HG03280 (cell line): ENCODE results near the gene NR2C1.
A peak's percentile ranks its signal among the peaks of the same experiment; 100 is the strongest.

Experiments
- ATAC-seq: cut with Tn5 transposase; IDR thresholded peaks from one replicate; pipeline ENCODE4 v1.9.1; 2021; ENCODE audit warnings: mild to moderate bottlenecking, moderate library complexity; ENCODE audit not compliant: unreplicated experiment

Gene NR2C1

DNA sequence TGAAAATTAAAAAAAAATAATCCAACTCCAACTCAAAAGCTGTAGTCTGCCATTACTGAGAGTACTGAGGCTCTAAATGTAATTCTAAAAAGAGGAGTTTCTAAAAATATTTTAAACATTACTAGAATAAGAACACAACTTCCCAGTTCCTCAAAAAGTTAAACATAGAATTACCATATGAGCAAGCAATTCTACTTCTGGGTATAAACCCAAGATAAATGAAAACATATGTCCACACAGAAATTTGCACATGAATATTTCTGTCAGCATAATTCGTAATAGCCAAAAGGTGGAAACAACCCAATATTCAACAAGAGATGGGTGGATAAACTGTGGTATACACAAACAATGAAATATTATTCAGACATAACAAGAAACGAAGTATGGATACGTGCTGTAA, 15.0 kb upstream of the NR2C1 start:
- ATAC-seq, result peak; percentile 57

- ATAC-seq, result no peak
Measured at GRCh38 chr12:95085612-95086011, 12.2 kb upstream of the NR2C1 start.

GRCh38 chr12:95083938-95084337, 10.5 kb upstream of the NR2C1 start:
- no peak for ATAC-seq

GRCh38 chr12:95083471-95083870, 10.1 kb upstream of the NR2C1 start:
- ATAC-seq, result no peak

DNA sequence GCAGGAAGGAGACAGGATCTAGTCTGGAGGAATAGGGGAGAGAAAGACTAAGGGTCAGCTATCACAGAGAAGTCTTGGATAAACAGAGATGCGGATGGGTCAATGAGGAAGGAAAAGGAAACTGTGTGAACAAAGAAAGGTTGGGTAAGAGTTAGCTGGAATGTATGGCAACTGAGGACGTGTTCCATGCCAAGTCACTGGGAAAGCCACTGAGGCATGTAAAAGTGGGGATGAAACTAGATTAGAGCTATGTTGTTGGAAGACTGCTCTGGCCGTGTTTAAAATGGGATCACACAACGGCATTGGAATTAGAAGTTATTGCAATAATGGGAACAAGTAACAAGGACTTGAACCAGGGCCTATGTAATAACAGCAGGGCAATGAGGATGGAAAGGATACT, 3.9 kb upstream of the NR2C1 start:
- ATAC-seq, result no peak

DNA sequence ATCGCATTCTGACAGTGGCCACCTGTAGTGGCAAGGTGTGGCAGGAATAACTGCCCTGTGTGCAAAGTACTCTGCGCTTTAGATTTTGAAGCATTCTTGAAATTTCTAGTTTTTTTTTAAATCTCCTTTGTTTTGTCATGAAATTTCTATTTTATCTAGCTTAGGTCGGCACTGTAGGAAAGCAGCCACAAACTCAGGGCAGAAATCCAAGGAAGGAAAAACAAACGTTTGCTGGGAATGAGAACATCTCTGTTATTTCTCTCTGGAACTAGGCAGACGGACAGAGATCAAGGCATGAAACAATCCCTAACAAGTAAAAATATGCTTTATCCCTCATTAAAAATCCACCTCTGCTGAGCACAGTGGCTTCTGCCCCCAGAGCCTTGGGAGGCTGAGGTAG, 1.3 kb upstream of the NR2C1 start:
- ATAC-seq, result no peak

- no peak for ATAC-seq
Measured at GRCh38 chr12:95073698-95074520, 491 bp upstream of the NR2C1 start.

DNA sequence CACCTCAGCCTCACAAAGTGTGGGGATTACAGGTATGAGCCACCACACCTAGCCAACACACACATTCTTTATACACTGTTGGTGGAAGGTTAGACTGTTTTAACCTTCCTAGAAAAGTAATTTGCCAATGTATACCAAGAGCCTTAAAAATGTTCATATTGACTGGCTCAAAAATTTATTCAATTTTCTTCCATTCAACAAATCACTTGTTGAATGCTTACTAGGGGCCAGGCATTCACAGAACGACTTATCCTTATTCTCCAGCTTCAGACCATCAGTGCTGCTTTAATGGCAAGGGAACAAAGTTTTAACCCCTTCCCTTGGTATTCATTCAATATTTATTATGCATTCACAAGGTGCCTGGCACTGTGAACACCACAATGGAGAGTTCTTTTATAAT, 3.0 kb downstream of the NR2C1 start:
- ATAC-seq, result no peak

DNA sequence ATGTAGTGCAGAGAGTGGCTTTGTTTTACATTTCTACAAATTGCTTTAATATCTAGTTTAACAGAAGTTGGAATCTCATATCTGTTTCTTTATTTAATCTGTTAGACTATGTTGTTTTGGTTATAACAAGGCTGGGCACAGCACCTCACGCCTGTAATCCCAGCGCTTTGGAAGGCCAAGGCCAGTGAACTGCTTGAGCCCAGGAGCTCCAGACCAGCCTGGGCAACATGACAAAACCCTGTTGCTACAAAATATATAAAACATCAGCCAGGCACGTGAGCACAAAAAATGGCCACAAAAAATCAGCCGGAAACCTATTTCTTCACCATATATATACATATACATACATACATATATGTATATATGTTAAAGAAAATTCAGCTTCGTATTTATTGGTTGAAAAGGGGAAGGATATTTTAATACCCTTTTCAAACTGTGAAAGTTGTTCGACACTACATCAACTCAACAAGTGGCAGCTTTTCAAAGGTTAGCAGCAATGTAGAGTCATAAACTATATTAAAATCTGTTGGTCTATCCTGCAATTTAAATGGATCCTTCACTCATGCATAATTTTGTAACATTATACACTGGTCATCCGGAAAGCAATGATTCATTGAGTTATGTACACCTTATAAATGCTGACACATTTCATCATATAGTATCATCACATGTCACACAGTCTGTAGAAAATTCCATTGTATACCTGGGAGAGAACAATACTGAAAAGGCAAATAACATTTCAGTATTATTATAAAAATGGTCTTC, 7.1 kb downstream of the NR2C1 start:
- no peak for ATAC-seq

DNA sequence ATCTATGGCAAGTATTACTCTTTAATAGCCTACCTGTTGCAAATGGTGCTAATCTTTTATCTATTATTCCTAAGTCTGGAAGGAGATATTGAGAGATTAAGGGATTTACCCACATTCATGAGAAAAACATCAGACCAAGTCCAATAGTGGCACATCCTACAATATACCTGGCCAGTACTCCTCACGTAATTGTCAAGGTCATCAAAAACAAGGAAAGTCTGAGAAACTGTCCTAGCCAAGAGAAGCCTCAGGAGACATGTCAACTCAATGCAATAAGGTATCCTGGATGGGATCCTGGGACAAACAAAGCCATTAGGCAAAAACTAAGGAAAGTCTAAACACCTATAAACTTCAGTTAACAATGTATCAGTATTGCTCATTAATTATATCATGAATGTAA, 12.5 kb downstream of the NR2C1 start:
- ATAC-seq, result no peak

- no peak for ATAC-seq
Measured at GRCh38 chr12:95059984-95060383, 13.4 kb downstream of the NR2C1 start.

- ATAC-seq, result no peak
Measured at GRCh38 chr12:95057424-95057823, 16.0 kb downstream of the NR2C1 start.

DNA sequence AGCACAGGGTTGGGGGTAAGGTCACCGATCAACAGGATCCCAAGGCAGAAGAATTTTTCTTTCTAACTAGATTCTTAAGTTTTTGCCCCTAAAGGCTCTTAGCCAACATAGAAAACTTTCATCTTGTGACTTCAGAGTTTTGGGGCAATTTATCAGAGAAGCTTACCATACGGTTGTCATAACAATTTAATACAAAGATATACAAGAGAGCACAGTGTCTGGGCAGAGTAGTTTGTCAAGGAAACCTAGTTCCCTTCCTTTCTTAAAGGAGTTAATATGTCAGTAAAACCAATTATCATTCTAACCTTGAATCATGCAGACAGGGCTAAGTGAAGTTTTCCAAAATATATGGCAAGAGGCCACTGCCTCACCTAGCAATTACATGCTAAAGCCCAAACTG, 18.4 kb downstream of the NR2C1 start:
- ATAC-seq, result no peak

DNA sequence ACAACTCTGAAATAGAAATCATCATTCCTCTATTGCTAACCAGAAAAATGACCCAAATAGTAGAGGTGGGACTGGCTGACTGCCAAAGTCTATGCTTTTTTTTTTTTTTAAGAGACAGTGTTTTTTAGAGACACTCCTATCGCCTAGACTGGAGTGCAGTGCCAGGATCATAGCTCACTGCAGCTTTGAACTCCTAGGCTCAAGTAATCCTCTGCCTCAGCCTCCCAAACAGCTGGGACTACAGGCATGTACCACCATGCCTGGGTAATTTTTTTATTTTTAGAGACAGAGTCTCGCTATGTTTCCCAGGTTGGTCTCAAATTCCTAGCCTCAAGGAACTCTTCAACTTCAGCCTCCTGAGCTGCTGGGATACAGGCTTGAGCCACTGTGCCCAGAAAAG, 19.2 kb downstream of the NR2C1 start:
- ATAC-seq, result no peak

DNA sequence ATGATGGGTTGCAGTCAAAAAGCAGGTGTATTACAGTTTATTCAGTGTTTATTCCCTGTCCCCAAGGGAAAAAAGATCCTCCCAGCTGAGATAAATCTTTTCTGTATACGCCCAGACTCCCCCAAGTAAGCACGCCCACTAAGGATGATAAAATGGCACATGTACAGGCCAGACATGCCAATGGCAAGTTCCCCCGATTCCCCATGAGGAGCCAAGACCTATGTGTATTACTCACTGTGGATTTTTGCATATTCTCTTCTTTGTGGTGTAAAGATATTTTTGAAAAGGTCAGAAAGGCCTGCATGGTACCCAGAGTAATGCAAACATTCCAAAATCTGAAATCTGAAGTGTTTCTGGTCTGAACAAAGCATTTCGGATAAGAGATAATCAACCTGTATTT, 22.2 kb downstream of the NR2C1 start:
- no peak for ATAC-seq

- no peak for ATAC-seq
Measured at GRCh38 chr12:95037906-95038305, 35.5 kb downstream of the NR2C1 start.

- no peak for ATAC-seq
Measured at GRCh38 chr12:95034750-95035149, 38.7 kb downstream of the NR2C1 start.

GRCh38 chr12:95022477-95022876, 50.9 kb downstream of the NR2C1 start:
- ATAC-seq, result no peak

GRCh38 chr12:95017482-95017881, 55.9 kb downstream of the NR2C1 start:
- ATAC-seq, result no peak

DNA sequence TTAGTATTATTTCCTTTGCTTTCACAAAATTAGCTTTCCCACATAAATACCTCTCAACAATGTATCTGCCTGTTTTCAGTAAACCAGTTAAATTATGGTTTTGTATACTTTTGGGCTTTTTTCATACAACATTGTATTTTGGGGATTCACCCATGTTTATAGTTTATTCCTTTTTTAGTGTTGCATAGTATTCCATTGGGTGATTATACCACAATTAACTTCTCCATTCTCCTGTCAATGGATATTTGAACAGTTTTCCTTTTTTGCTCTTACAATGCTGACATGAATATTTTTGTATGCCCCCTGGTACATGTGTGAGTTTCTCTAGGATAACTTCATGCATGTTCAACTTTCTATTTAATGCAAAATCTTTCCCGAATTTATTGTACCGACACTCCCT, 57.3 kb downstream of the NR2C1 start:
- ATAC-seq, result no peak

DNA sequence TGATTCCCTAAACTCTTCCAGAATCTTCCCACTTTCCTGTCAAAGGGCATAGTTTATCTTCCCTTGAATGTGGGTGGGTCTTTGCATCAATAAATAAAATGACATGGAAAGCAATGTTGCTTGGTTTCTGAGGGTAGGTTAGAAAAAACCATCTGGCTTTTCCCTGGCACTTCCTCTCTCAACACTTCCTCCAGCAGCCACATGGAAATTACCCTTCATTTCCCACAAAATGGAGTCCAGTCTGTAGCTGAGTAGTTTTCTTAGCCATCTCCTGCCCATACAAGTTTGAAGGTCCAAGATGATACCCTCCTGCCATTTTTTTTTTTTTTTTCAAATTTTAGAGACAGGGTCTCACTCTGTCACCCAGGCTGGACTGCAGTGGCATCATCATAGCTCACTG, 58.9 kb downstream of the NR2C1 start:
- ATAC-seq, result no peak

DNA sequence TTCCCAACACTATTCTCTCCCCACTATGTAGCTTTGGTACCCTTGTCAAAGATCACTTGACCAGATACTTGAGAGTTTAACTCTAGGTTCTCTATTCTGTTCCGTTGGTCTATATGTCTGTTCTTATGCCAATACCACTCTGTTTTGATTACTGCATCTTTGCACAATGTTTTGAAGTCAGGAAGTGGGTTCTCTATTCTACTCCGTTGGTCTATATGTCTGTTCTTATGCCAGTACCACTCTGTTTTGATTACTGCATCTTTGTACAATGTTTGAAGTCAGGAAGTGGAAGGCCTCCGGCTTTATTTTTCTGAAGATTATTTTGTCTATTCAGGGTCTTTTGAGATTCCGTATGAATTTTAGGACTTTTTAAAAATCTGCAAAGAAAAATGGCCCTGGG, 67.2 kb downstream of the NR2C1 start:
- ATAC-seq, result no peak
